Vagina (tissue), 2 donors: ENCODE measurements around the gene ANXA6.

Experiments used
- CTCF ChIP-seq, 3 experiments: fragments of 450-650 bp in 2 of 3; fragments of 200-600 bp in 1 of 3; sonication (generic) in 1 of 3; IDR thresholded peaks; one replicate each; pipeline ENCODE4 v1.5.1; 2017 to 2019; ENCODE audit warnings: antibody characterized with exemption in 3 of 3, mild to moderate bottlenecking in 2 of 3, moderate library complexity in 2 of 3
- POLR2AphosphoS5 ChIP-seq, 2 donors: sonication (generic); formaldehyde crosslinking; IDR thresholded peaks; one replicate each; pipeline ENCODE4 v1.9.0; 2017; ENCODE audit warnings: antibody characterized with exemption in 2 of 2, mild to moderate bottlenecking in 2 of 2, low read depth in 1 of 2; ENCODE audit not compliant: insufficient read depth in 1 of 2

- TF ChIP-seq CTCF (IDR thresholded peaks at IDR 0.05) = no peak
- TF ChIP-seq POLR2AphosphoS5 (IDR thresholded peaks at IDR 0.05; ENCODE audit: insufficient read depth in 1 of 2, low read depth in 1 of 2) = no peak
These were observed 46.6 kb downstream of the ANXA6 start for GRCh38 chr5:151110992-151111391.
